Ectodermal cell (in vitro differentiated cells): ENCODE results near the gene HOXA1.

Source experiments
- H3K27ac ChIP-seq: 2 replicates; pipeline ENCODE4 v1.7.0; 2013; ENCODE audit warnings: mild to moderate bottlenecking, low read depth, low read length; ENCODE audit not compliant: insufficient read depth, poor library complexity, severe bottlenecking
- H3K27me3 ChIP-seq: 2 replicates; pipeline ENCODE4 v1.7.0; 2013; ENCODE audit warnings: mild to moderate bottlenecking, low read length; ENCODE audit not compliant: insufficient read depth, control insufficient read depth, poor library complexity, severe bottlenecking
- H3K36me3 ChIP-seq: one replicate; pipeline ENCODE4 v1.7.0; 2013; ENCODE audit warnings: low read length; ENCODE audit not compliant: control insufficient read depth, insufficient read depth
- H3K4me1 ChIP-seq: one replicate; pipeline ENCODE4 v1.7.0; 2013; ENCODE audit warnings: low read length; ENCODE audit not compliant: control insufficient read depth, insufficient read depth
- H3K4me3 ChIP-seq: 2 replicates; pipeline ENCODE4 v1.7.0; 2013; ENCODE audit warnings: low read depth, low read length, control low read depth; ENCODE audit not compliant: insufficient read depth
- H3K9me3 ChIP-seq: 2 replicates; pipeline ENCODE4 v1.7.0; 2013; ENCODE audit warnings: mild to moderate bottlenecking, low read length, moderate library complexity; ENCODE audit not compliant: control insufficient read depth
- WGBS, 2 experiments: methylation state at CpG; one replicate each; pipeline ENCODE4 v1.1.7; 2013; ENCODE audit warnings: missing lambda C conversion rate in 2 of 2; 5-methylcytosine and 5-hydroxymethylcytosine counted together

HOXA1 gene

DNA sequence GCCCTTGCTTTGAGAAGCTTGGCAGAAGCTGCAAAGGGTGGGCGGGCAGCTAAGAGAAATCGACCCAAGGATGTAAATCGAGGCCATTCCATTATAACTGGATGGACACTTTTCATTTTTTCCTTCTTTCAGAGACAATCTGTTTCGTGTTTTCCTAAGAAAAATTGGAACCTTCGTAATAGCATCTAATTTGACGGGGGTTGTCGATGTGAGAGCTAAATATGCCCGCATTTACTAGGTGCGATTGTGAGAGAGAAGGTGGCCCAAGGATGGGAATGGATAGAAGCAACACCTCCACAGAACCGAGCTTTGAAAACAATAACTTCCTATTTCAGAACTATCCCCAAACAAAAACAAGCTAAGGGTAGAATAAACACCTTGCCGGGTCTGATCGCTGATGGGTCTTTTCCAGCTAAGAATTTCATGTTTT, 35.6 kb upstream of the HOXA1 start:
- no peaks in the 10 kb centered on the region for H3K4me1 ChIP-seq

GRCh38 chr7:27130540-27131389, 35.0 kb upstream of the HOXA1 start, which contains the start of gene HOXA4:
HOXA4 (minus strand) TSS chr7:27130757; CDS start chr7:27130733, 24 bp downstream.
- Histone ChIP-seq H3K9me3 (no peaks in the 10 kb centered on the region), H3K4me1 (no peaks in the 10 kb centered on the region), H3K36me3 (no peaks in the 10 kb centered on the region), H3K27ac (no peak within 1 kb of the TSS), H3K4me3 (peak within 1 kb of the TSS; percentile 31), H3K27me3 (peaks cover 100% of the 10 kb centered on the region)
- WGBS, 2 experiments: 1% methylated on average over 66 to 67 of the region's 67 CpGs

More for the DNA sequence above, 35.6 kb upstream of the HOXA1 start:
- 6 to 7% methylated on average over 12 of the region's 12 CpGs for WGBS, 2 experiments
- no peak overlapping the region for H3K4me3 ChIP-seq
- peaks cover 100% of the 10 kb centered on the region for H3K27me3 ChIP-seq
- H3K36me3 ChIP-seq: no peaks in the 10 kb centered on the region
- no peak overlapping the region for H3K27ac ChIP-seq
- no peaks in the 10 kb centered on the region for H3K9me3 ChIP-seq

DNA sequence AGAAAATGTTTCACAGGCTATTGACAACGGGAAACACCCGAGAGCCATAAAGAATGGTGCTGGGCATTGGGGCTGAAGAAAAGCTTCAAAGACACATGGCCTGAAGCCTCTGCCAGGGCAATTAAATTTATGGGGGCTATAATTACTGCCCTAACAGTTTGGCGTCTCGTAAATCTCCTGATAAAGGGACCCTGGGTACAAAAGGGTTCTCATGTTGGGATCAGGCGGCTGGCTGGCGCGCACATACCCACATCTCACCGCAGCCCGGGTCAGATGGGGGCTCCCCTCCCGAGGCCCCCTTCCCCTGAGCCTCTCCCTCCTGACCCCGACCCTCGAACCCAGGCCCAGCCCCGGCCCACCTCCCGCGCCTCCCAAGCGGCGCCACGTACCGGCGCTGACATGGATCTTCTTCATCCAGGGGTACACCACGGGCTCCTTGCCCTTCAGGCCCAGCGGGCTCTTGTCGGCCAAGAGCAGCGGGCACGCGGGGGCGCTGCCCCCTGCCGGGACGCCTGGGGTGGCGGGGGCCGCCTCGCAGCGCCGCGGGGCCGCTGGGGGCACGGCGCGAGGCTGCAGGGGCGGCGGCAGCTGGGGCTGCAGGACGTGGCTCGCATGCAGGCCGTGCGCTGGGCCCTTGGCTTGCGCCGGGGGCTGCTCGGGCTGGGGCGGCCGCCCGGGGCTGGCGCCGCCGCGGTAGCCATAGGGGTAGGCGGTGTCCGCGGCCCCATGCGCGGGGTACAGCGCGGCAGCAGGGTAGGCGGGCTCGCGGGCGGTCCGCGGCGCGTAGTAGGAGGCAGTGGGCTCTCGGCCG, 34.1 kb upstream of the HOXA1 start:
- H3K36me3 ChIP-seq: no peaks in the 10 kb centered on the region
- H3K9me3 ChIP-seq: no peaks in the 10 kb centered on the region
- WGBS, 2 experiments: 1 to 3% methylated on average over 72 of the region's 72 CpGs
- H3K4me1 ChIP-seq: no peaks in the 10 kb centered on the region
- H3K27me3 ChIP-seq: peaks cover 100% of the 10 kb centered on the region
- no peak overlapping the region for H3K27ac ChIP-seq
- no peak overlapping the region for H3K4me3 ChIP-seq

GRCh38 chr7:27128776-27129728, 33.3 kb upstream of the HOXA1 start:
- Histone ChIP-seq H3K9me3 (no peaks in the 10 kb centered on the region), H3K4me3 (no peak overlapping the region), H3K27me3 (peaks cover 100% of the 10 kb centered on the region), H3K4me1 (no peaks in the 10 kb centered on the region), H3K36me3 (no peaks in the 10 kb centered on the region), H3K27ac (no peak overlapping the region)
- 10 to 13% methylated on average over 27 to 28 of the region's 28 CpGs for WGBS, 2 experiments

DNA sequence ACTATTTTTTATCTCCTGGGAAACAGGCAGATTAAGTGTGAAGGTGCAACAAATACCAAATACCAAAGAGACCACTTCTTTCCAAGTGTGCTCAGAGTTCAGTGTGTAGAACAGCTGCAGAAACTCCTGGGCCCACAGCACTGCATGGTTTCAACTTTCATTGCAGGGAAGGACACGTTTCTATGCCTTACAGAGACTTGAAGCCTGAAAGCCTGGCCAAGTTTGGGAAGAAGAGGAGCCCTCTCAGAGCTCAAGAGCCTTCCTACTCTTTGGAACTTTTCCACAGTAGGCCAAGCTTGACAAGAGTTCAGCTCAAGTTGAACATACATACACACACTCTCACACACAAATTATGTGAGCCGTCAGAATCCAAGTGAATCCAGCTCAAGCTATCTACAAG, 32.2 kb upstream of the HOXA1 start:
- WGBS, 2 experiments: 12 to 19% methylated on average over 2 of the region's 2 CpGs
- H3K36me3 ChIP-seq: no peaks in the 10 kb centered on the region

DNA sequence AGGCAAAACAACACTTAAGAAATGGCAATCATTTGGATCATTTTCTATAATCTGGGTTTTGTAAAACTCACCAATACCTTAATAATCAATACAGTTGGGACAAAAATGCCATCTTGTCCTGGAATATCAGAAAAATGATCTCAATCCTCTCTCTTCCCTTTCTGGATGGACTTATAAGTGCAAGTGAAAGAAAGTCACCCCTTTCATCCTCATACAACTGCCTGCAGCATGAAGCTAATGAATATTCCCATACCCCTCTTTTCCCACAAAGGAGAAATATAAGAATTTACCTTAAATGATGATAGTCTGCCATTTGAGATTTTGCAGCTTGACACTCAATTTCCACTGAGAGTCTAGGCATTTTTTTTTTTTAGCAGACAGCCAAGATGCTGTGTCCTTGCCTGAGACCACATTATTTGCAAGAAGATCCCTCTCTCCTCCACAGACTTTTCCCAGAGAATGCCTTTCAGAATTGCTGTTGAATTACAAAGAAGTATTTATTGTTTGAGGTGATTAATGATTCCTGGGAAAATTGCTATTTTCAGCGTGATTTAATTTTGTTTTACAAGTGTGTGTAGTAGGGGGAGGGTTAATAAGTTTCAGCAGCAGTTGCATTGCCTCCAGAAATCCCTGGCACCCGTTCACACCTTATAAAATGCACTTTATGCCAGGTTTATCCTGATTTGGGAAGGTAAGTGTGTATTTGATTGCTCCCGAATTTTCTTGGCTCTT, 31.0 kb upstream of the HOXA1 start:
- H3K4me3 ChIP-seq: no peak overlapping the region
- no peak overlapping the region for H3K27ac ChIP-seq
- no peaks in the 10 kb centered on the region for H3K4me1 ChIP-seq
- WGBS, 2 experiments: 8 to 11% methylated on average over 2 to 3 of the region's 3 CpGs
- no peaks in the 10 kb centered on the region for H3K36me3 ChIP-seq
- no peaks in the 10 kb centered on the region for H3K9me3 ChIP-seq
- peaks cover 100% of the 10 kb centered on the region for H3K27me3 ChIP-seq

More for the DNA sequence above, 32.2 kb upstream of the HOXA1 start:
- Histone ChIP-seq H3K4me1 (no peaks in the 10 kb centered on the region), H3K9me3 (no peaks in the 10 kb centered on the region), H3K4me3 (no peak overlapping the region), H3K27me3 (peaks cover 100% of the 10 kb centered on the region), H3K27ac (no peak overlapping the region)

DNA sequence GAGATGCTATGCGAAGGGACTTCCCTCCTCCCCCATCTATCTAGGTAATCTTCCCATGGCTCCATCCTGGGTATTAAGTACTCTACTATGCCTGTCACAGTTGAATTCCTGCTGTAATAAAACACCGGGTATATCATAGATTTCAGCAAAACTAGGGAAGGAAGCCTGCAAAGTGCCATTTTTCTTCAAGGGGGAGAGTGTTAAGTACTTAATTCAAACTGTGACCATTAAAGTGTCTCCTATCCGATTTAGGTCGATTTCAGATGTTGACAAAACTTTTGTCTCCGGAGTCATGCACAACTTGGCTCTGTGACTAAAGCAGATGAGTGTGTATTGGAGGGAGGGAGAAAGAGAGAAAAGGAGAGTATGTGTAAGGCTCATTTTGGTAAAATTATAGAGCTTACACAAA, 30.2 kb upstream of the HOXA1 start:
- 11 to 14% methylated on average over 5 of the region's 5 CpGs for WGBS, 2 experiments
- H3K27ac ChIP-seq: no peak overlapping the region
- H3K4me3 ChIP-seq: no peak overlapping the region
- H3K36me3 ChIP-seq: no peaks in the 10 kb centered on the region
- peaks cover 100% of the 10 kb centered on the region for H3K27me3 ChIP-seq
- H3K4me1 ChIP-seq: no peaks in the 10 kb centered on the region
- H3K9me3 ChIP-seq: no peaks in the 10 kb centered on the region

- 19 to 27% methylated on average over 8 of the region's 8 CpGs for WGBS, 2 experiments
- Histone ChIP-seq H3K27ac (no peak overlapping the region), H3K4me1 (no peaks in the 10 kb centered on the region), H3K9me3 (no peaks in the 10 kb centered on the region), H3K36me3 (no peaks in the 10 kb centered on the region), H3K27me3 (peaks cover 100% of the 10 kb centered on the region), H3K4me3 (no peak overlapping the region)
Measured at GRCh38 chr7:27124902-27125689, 29.3 kb upstream of the HOXA1 start.
